GM18505 (cell line): ENCODE data around the gene ELK3.
"Not testable (repeated sequence)": the region's sequence is repeated elsewhere in the genome, so short reads cannot be mapped to it uniquely, and the experiment has no call there.

Source experiments
- ATAC-seq: cut with Tn5 transposase; IDR thresholded peaks from one replicate; pipeline ENCODE4 v1.9.1; 2021; ENCODE audit not compliant: unreplicated experiment
- POLR2A ChIP-seq: IDR thresholded peaks from 4 replicates; pipeline ENCODE4 v1.6.1; 2011; ENCODE audit warnings: borderline replicate concordance; ENCODE audit not compliant: insufficient read depth, insufficient read length; ENCODE audit errors: extremely low read depth

The ELK3 gene

DNA sequence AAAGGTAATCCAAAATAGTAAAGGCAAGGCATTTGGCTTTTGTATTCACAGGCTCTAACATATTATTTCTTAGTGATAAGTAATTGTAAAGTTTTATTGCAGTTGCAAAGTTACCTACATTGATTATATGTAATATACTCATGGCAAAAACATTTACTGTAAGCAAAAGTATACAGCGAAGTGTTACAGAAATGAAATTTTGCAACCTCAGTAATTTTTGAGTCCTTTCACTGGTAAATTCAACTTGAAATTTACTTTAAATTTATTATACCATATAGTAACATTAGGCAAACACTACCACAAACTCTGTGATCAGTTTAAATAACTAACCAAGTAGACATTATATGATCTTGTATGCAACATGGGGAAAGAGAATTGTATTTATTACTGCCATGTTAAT lies 117.0 kb downstream of the ELK3 start:
- no peak for TF ChIP-seq POLR2A
- ATAC-seq = no peak

DNA sequence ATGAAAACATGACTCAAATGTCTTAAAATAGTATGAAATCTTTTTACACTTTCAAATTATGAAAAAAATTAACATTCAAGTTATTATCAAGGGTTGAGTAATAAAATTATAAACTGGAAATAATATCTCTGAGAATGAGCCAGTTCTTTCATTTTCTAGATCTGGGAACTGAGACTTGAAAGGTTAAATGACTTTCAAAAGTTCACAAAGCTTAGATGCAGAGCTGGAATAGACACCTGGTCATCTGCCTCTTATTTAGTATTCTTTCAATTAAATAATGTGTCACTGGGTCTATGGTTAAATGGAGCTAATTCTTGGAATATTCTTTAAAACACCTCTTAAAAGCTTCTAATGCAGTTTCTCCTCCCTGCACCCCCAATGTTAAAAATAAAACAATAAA lies 119.4 kb downstream of the ELK3 start:
- no peak for ATAC-seq
- no peak for TF ChIP-seq POLR2A

DNA sequence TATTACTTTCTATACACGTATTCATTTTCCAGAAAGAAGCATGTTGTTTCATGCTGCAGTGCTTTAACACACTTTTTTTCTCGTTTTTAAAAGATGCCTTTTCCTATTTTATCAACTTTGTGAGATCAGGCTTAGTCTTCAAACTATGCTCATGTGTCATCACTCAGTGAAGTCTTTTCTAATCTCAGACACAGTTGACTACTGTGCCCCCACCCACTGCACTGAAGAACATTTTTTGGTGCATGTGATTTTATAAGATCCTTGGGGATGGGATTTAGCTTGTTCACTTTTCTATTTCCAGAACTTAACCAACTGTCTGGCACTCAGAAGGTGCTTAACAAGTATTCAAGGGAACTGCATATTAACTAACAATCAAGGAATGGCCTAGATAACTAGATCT lies 120.5 kb downstream of the ELK3 start:
- no peak for TF ChIP-seq POLR2A
- no peak for ATAC-seq

DNA sequence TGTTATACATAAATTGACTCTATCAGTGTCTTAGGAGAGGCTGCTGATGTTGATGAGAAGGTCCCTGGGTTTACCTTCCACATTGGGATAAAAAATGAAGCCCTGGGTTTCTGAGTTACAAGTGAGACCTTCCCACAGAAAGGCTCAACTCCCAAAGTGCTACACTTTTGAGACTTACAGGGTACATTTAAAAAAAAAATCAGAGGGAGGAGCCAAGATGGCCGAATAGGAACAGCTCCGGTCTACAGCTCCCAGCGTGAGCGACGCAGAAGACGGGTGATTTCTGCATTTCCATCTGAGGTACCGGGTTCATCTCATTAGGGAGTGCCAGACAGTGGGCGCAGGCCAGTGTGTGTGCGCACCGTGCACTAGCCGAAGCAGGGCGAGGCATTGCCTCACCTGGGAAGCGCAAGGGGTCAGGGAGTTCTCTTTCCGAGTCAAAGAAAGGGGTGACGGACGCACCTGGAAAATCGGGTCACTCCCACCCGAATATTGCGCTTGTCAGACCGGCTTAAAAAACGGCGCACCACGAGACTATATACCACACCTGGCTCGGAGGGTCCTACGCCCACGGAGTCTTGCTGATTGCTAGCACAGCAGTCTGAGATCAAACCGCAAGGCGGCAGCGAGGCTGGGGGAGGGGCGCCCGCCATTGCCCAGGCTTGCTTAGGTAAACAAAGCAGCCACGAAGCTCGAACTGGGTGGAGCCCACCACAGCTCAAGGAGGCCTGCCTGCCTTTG lies 121.7 kb downstream of the ELK3 start:
- not testable (repeated sequence) for ATAC-seq

DNA sequence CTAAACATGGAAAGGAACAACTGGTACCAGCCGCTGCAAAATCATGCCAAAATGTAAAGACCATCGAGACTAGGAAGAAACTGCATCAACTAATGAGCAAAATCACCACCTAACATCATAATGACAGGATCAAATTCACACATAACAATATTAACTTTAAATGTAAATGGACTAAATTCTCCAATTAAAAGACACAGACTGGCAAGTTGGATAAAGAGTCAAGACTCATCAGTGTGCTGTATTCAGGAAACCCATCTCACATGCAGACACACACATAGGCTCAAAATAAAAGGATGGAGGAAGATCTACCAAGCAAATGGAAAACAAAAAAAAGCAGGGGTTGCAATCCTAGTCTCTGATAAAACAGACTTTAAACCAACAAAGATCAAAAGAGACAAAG lies 123.6 kb downstream of the ELK3 start:
- ATAC-seq = not testable (repeated sequence)
